Fibroblast of skin of left quadriceps (primary cell): ENCODE data around the gene GALT.
A peak's percentile ranks its signal among the peaks of the same experiment; 100 is the strongest.
"Not testable (repeated sequence)": the region's sequence is repeated elsewhere in the genome, so short reads cannot be mapped to it uniquely, and the experiment has no call there.

ENCODE experiments used
- DNase-seq, 2 experiments: peaks; one replicate each; pipeline ENCODE4 v3.0.0-alpha.2; 2013; ENCODE audit warnings: low read depth in 2 of 2

Gene GALT

DNA sequence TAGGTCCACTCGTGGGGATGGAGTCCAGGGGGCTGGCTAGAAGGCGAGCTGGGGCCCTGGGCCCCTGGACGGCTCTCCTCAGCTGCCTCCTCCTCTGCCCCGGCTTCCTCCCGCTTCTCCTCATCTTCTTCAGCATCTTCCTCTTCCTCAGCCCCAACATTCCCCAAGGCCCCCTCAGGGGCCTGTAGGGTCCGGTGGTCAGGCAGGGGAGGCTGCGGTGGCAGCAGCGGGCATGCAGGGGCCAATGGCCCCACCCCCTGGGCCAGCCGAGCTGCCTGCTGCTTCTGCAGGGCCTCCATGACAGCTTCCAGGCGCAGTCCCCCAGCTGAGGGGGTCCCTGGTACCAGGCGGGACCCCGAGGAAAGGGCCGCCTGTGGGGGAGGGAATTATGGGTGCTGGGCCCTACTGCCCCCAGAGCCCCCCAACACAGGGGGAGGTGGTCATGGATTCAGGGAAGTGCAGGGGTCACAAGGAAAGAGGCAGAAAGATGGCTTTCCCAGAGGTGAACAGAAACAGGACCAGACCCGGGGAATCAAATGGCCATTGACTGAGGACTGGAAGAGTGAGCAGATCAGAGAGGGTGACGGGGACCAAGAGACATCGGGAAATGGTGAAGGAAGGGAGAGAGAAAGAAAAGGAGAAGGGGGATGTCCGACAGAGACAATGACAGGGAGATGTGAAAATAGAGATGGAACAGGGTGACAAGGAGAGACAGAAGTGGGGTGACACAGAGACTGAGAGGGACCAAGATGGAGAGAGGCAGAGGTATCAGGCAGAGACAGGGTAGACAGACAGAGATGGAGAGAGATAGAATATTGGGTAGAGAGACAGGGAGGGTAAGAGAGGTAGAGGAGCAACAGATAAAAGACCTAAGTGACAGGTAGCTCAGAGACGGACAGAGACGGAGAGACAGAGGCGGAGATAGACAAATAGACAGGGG is 18.5 kb upstream of the GALT start:
- no peak for DNase-seq

DNA sequence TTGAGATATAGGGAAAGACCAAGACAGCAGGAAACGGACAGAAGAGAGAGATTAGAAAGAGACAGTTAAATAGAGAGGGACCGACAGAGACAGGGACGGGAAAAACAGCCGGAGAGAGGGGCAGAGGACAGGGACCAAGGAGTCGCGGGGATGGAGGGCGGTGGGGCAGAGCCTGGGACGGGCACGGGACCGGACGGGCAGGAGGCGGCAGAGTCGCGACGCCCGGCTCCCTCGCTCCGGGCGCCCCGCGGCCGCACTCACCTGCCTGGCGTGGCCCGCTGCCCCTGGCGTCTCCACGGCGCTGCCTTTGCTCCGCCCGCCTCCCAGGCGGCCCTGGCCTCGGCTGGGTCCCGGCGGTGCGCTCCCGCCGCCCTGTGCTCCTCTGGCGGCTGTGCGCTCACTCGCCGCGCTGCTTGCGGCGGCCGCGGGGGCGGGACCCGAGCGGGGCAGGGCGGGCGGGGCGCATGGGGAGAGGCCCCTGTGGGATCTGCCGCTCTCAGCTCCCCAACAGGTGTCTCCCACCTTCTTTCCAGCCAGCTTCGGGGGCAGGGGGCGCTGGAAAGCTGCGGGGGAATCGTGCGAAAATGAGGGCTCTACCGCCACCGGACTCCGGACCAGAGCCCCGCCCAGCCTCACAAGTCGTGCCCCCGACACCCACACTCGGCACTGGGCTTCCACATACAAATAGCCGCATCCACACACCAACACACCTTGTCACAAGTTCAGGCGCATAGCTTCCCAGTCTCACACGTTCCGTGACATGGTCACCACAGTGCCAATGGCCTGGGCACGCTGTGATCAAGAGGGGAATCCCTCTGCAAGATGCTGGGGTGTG is 17.6 kb upstream of the GALT start, which contains the start of gene ARID3C:
Gene ARID3C, minus strand, starts transcription at position 411 of the 835 bp plus-strand sequence. CDS start 1,052 bp downstream, outside the sequence.
- no peak for DNase-seq

DNA sequence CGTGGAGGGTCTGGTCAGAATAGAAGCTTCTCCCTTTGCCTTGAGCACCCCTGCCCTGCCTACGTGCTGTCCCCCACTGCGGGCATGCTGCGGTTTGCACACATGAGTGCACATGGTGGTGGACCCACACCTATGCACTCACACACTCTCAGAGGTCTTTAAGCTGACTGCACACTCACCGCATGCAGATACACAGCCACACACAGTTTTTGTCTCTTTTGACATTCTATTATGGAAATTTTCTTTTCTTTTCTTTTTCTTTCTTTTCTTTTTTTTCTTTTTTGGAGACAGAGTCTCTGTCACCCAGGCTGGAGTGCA is 17.0 kb upstream of the GALT start:
- DNase-seq = no peak

DNA sequence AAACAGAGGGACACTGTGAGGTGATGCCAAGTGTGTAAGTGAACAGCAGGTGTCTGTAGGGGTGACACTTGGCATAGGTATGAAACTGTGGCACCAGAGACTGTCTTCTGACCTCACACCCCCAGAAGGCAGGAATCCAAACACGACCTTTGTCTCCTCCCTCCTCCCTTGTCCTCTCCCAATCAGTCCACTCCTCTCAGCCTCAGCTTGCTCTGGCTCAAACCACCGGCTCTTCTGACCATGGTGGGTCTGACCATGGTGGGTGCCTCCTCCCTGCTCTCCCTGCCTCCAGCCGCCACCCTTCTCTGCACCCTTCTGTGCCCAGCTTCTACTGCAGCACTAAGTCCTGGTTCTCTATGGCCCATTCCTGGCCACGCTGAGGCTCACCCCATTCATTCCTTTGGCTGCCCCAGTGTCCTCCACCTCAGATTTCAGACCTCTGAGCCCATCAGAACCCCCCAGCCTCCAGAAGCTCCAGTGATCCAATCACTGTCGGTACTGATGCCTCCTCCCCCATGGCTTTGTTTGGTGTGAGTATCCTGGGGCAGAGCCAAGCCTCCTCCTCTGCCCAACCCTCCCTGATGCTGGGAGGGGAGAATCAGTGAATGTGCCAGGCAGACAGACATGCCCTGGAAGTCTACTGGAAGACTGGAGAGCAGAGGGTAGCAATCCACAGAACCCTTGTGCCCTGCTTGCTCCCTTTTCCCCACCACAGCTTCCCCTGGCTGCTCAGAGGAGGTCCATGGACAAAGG is 15.9 kb upstream of the GALT start:
- no peak for DNase-seq

DNA sequence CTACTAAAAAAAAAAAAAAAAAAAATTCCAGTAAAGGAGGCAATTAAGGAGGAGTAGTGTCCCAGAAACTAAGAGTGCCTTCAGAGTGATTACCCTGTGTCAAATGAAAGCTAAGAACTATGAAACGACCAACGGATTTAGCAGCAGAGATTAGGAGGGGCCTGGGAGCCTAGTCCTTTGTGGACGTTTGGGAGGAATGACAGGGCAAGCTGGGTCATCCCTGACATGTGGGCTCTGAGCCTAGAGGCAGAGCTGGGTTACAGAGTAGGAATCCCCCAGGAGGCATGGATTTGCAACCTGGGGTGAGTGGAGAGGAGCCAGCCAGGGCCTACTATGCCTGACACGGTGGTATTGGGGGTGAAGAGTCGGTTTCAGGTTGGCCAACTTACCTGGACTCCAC is 13.3 kb upstream of the GALT start:
- no peak for DNase-seq

DNA sequence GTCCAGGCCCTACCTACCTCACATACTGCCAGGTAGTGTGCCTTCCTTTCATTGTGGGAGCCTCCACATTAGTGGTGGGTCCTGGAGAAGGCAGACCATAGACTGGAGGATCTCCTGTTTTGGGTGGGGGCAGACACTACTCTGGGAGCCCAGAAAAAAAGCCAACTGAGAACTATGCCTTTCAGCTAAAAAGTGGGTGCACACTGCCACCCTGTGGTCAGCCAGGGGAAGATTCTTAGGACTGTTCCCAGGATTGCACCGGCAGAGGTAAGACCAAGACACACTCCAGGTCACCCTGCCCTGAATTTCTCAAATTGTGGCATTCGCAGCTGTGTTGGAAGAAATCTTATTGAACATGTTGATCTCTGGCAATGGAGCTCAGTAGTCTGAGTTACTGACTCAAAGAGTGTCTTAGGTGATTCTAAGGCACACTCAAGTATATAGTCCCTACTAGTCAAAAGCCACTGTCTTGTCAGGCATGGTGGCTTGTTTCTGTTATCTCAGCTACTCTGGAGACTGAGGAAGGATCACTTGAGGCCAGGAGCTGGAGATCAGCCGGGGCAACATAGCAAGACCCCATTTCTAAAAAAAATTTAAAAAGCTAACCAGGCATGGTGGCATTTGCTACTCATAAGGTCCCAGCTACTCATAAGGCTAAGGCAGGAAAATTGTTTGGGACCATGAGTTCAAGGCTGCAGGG is 12.5 kb upstream of the GALT start:
- DNase-seq = no peak

DNA sequence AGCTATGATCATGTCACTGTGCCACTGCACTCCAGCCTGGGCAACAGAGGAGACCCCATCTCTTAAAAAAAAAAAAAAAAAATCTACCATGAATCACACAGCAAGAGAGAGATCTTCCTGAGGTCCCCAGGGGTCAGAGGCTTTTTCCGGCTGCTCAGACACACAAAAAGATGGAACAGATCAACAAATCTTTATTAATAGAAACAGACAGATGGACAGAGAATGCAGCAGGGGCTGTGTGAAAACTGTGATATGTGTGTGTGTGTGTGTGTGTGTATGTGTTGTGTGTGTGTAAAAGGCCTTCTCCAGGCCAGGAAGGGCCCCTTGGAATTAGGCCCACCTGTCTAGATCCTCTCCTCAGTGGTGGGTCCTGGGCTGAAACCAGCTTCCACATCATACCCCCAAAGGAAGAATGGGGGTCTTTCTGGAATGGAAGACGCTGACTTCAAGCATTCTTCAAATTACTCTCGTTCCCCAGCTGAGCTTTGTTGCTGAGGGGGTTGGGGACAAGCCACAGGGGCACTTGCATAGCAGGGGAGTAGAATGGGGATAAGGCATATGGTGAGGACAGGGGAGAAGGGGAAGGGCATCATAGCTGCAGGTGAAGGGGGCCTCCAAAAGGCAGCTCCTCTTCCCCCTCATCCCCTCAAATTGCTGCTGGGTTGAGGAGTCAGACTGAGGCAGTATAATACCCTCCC is 11.8 kb upstream of the GALT start:
- no peak for DNase-seq

DNA sequence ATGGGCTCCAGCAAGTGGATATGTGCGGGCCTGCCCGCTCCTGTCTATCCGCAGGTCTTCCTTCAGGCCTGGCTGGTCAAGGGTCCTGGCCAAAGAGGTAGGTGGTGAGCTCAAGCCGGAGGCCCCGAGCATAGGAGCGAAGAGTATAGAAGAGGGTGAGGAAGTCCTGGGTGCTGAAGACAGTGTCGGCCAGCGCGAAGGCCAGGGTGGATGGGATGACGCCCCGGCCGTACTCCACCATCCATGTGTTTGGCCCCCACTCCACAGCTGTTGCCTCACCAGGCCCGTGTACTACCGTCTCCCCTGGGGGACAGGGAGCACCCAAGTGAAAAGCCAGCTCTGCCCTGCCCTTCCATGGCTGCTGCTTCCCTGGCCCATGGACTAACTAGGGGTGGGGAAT is 10.9 kb upstream of the GALT start:
- no peak for DNase-seq

DNA sequence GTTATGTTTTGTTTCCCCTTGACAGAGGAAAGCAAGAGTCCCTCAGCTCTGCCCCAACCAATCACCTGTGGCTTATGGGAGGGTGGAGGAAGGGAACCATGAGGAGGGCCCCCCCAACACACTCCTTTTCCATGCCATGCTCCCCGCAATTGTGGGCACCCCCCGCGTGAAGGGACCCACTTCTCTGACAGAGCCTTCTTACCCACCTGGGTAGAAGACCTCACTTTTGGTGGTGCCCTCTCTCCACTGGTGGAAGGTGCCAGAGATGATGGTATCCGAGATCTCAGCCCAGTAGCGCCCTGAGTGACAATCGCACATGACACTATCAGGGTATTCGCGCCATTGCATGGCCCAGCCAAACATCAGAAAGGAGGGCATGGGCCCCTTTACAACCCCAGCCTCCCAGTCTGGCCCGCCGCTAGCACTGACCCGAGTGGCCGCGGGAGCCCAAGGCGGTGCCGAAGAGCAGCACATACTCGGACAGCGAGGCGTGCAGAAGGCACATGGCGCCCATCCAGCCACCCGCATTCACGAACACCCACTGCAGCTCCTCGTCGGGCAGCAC is 9.6 kb upstream of the GALT start:
- no peak for DNase-seq

DNA sequence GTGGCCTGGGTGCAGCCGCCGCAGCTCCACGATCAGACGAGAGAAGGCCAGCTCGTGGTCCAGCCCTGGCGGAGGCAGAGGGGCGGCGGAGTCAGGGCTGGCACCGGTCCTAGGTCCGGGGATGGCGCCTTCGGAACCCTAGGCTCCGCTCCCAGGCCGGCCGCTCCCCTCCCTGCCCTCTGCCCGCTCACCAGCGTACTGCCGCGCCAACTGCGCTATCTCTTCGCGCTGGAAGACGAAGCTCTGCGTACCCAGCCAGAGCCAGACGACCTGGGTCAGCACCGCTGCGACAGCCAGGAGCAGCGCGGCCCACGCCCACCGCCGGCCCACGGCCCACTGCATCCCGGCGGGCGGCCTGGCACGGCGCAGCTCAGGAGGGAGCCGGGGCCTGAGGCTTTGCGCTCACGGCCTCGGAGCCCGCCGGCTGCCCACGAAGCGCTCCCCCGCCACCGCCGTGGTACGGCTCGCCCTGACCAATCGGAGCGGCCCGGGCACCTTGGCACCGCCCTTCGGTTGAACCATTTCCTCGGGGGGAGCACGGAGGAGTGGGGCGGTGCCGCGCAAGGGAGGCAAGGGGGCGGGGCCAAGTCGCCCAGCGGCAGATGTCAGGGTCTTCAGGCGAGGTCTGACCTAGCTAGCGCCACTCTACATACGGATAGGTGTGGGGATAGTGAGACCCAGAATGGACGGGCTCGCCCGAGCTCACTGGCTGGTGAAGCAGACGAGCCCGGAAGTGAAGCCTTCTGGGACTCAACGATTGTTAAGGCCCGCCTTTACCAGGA is 8.9 kb upstream of the GALT start, which contains the start of gene SIGMAR1:
Gene SIGMAR1, minus strand, starts transcription at position 432 of the 782 bp plus-strand sequence. Its CDS starts 90 bp downstream, at position 342.
- peak; percentile 86 to 89 for DNase-seq

DNA sequence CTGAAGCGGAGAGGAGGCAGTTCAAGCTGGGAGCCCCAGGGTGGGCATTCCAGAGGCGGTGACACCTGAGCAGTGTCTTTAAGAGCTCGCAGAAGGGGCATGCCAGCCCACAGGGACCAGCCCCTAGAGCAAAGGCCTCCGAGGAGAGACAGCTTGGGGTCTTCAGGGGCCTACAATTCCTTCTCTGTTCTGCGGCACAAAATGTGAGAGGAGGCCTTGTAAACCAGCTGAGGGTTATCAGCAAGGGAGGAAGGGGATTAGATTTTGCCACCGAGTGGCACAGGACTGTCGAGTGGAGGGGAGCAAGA is 8.4 kb upstream of the GALT start:
- no peak for DNase-seq

DNA sequence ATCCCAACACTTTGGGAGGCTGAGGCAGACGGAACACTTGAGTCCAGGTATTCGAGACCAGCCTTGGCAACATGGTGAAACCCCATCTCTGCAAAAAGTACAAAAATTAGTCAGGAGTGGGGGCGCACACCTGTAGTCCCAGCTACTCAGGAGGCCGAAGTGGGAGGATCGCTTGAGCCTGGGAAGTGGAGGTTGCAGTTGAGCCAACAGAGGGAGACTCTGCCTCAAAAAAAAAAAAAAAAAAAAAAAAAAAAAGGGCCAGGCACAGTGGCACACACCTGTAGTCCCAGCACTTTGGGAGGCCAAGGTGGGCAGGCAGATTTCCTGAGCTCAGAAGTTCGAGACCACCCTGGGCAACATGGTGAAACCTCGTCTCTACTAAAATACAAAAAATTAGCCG is 7.2 kb upstream of the GALT start:
- not testable (repeated sequence) for DNase-seq

DNA sequence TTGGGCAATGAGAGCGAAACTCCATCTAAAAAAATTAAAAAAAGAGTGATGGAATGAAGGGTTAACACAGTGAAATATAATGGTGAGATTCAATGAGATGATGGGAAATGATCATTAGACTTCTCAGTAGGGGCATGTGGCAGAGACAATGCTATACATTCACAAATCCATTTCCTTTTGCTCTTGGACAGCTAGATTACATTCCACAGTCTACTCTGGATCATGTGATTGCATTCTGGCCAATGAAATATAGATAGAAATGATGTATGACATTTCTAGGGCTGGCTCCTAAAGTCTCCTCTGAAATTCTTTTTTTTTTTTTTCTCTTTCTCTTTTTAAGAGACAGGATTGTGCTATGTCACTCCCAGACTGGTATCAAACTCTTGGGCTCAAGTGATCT is 3.8 kb upstream of the GALT start:
- no peak for DNase-seq

DNA sequence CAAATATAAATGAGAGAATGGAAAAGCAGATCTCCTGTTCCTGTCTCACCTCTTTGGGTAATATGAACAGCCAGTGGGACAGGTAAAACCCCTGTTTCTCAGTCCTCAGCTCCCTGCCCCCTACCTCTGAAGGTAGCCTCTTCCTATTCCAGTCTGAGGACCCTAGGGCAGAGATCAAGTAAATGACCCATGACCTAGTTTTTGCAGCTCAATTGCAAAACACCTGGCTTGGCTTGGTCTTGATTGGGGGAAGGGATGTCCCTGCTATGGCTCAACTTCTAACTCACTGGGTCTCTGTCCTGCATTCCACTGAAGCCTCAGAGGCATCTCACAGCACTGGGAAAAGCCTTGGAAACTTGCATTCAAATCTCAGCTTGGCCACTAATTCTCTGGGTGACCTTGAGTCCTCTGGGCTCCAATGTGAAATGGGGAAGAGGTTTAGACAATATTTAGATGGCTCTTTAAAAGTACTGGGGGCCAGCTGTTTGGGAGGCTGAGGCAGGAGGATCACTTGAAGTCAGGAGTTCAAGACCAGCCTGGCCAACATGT is 1.6 kb upstream of the GALT start:
- DNase-seq = no peak

DNA sequence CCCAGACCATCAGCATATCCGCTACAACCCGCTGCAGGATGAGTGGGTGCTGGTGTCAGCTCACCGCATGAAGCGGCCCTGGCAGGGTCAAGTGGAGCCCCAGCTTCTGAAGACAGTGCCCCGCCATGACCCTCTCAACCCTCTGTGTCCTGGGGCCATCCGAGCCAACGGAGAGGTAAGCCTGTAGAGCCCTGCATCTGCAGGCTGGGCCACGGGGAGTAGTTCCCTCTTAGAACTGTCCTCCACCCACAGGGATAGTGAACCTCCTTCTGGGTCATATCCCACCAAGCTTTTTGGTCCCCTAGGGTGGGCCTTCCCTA is 569 bp downstream of the GALT start:
- no peak for DNase-seq

DNA sequence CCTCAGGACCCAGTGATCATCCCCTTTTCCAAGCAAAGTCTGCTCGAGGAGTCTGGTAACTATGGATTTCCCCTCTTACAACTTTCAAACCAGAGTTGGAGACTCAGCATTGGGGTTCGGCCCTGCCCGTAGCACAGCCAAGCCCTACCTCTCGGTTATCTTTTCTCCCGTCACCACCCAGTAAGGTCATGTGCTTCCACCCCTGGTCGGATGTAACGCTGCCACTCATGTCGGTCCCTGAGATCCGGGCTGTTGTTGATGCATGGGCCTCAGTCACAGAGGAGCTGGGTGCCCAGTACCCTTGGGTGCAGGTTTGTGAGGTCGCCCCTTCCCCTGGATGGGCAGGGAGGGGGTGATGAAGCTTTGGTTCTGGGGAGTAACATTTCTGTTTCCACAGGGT is 1.2 kb downstream of the GALT start:
- DNase-seq = no peak

DNA sequence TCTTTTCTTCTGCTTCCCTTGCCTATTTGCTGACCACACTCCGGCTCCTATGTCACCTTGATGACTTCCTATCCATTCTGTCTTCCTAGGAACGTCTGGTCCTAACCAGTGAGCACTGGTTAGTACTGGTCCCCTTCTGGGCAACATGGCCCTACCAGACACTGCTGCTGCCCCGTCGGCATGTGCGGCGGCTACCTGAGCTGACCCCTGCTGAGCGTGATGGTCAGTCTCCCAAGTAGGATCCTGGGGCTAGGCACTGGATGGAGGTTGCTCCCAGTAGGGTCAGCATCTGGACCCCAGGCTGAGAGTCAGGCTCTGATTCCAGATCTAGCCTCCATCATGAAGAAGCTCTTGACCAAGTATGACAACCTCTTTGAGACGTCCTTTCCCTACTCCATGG is 2.2 kb downstream of the GALT start:
- no peak for DNase-seq

DNA sequence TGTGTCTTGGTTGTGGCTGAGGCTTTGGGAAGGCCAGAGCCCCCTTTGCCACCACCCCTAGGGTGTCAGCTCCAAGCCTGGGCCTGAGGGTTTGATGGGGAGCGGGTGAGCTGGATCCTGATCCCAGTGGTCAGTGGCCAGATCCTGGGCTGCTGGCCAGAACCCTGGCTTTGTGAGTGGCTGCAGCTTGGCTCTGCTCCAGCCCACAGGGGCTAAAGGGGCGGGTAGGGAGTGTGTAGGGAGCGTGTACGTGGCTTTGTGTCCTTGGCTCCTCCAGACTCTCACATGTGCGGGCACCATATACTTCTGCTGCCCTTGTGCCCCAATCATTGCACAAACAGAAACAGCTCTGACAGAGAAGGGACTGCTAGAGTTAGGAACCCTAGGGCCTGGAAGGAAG is 4.3 kb downstream of the GALT start:
- no peak for DNase-seq

DNA sequence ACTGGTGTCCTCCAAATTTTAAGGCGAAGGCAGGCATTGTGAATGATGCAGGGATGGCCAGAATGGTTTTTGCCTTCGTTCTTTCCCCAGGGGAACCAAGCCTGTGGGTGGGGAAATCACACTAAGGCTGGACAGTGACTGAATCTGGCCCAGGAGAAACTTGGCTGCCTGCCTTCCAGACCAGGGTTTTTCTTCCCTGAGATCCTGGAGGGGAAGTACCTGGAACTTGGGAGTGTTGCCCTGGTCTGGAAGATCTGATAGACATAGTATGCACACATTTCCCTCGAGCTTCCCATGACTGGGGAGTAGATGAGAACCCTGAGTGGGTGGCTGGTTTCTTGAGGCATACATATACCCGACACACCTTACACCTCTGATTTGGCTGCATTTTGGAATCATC is 4.8 kb downstream of the GALT start:
- DNase-seq = no peak
